HG02943 (cell line): ENCODE data around the gene ZRANB1.

Experiments
- ATAC-seq: cut with Tn5 transposase; IDR thresholded peaks from one replicate; pipeline ENCODE4 v1.9.1; 2021; ENCODE audit warnings: mild to moderate bottlenecking, low read depth, moderate library complexity; ENCODE audit not compliant: unreplicated experiment

The ZRANB1 gene

DNA sequence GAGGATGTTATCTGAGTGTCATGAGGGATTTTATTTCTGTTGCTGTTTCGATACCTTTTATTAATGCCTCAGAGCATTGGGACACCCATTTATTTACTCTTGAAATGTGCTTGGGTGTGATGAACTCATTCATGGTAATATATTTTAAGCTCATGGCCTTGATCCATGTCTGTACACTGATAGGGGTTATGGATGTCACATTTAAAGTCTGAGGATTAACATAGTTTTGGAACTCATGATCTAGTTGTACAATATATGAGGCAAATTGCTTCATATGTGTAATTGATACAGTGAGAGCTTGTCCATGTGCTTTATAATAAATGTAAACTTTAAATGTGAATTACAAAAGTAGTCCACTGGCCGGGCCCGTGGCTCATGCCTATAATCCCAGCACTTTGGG is 23.0 kb upstream of the ZRANB1 start:
- no peak for ATAC-seq

DNA sequence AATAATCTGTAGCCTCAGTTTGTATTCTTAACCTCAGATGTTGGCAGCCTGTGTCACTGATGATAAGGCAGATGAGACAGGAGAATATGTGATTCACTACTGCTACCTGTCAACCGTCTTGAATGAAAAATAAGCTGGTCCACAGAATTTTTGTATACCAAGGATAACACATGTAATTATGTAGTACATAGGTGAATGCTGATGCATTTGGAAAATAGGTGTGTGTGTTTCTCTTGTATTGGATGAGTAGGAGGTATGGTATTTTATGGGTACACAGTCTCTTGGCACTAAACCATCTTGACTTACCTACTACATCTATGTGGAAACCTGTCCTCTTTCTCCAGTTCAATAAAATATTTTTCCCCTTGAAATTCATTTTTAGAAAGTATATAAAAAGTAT is 20.7 kb upstream of the ZRANB1 start:
- ATAC-seq = no peak

DNA sequence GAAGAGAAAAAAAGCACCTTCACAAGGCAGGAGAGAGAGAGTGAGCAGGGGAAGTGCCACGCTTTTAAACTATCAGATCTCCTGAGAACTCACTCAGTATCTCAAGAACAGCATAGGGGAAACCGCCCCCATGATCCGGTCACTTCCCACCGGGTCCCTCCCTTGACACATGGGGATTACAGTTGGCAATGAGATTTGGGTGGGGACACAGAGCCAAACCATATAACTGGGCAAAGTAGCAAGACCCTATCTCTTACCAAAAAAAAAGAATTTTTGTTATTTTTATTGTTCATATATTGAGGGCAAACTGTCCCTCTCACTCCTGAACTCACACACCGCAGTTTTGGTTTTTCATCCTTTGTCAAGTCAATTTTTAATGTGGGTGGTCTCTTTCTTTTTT is 18.2 kb upstream of the ZRANB1 start:
- no peak for ATAC-seq

DNA sequence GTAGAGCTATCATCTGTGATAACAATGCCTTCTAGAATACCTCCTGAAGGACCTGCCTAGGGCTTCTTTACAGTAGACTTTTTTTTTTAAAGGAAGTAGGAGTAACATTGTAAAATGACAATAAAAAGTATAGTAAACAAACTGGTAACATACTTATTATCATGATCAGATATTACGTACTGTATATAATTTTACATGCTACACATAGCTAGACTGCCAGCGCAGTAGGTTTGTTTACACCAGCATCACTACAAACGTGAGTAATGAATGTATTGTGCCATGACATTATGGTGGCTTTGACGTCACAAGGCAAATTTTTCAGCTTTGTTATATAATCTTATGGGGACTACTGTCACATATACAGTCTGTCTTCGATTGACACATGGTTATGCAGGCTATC is 15.4 kb upstream of the ZRANB1 start:
- ATAC-seq = no peak

DNA sequence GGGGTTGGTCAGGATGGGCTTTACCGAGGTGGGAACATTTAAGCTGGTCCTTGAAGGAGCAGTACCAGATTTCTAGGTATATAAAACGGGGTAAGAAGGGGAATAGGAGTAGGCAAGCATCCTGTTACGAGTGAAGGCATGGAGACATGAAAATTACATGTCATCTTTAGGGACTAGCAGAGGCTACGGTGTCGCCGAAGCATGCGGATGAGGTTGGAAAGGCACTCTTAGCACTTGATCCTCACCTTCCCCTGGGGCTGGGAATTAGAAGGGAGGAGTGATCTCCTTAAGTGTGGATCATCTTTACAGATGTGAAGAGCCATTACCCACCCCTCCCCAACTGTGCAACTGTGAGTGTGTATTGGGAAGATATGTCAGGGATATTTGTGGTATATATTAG is 13.8 kb upstream of the ZRANB1 start:
- no peak for ATAC-seq

DNA sequence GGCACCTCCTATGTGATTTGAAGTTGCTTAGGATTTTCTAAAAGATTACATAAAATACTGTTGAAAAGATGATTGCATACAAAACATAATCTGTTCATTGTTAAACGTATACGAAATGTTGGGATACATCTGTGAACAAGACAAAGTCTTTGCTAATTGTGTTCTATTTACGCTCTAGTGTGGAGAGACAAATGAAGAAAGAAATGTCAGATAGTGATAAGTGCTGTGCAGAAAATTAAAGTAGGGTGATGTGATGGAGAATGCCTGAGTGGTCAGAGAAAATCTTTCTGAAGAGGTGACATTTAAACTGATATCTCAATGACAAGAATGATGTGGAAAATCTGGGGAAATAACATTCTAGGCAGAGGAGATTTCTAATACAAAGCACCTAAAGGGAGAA is 13.4 kb upstream of the ZRANB1 start:
- no peak for ATAC-seq

DNA sequence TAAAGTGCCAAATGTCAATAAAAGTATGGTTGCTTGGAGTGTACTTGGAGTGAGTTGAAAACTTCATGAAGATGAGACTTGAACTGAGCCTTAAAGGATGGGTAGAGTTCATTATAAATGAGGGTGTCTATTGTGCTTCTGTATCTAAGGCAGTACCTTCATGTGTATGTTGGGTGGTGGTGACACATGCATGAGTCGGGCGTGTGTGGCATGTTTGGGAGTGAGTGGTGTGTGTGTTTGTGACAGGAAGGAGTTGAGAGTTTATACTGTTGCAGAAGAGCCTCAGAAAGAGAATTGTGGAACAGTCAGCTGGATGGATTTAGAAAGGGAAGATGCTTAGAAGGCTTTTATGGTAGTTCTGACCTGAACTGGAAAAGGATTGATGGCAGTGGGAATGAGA is 6.0 kb upstream of the ZRANB1 start:
- no peak for ATAC-seq

DNA sequence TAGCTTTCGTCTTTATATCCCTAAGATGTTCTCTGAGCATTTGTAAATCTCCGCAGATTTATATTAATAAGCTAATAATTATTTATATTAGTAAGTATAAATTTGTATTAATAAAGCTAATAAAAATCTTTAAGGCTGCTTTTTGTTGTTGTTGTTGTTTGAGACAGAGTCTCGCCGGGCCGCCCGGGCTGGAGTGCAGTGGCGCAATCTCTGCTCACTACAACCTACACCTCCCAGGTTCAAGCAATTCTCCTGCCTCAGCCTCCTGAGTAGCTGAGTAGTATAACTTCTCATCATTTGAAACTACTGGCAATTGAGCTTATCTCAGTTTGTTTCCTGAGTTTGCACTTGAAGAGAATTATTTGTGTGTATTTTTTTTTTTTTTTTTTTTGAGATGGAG is 5.1 kb upstream of the ZRANB1 start:
- no peak for ATAC-seq

DNA sequence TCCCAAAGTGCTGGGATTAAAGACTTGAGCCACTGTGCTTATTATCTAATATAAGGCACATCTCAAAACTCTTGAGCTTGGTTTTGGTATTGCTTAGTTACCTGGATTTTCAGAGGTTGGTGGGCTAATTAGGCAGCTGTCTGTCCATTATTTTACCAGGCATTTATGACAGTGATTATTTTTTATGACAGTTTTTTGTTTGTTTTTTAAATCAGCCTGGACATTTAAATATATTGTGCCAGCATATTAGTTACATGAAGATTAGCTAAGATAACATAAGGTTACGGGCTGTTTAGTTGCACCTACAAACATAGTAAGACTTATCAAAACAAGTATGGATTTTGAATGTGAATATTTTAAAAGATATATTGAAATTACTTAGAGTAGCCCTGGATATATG is 2.6 kb upstream of the ZRANB1 start:
- no peak for ATAC-seq

DNA sequence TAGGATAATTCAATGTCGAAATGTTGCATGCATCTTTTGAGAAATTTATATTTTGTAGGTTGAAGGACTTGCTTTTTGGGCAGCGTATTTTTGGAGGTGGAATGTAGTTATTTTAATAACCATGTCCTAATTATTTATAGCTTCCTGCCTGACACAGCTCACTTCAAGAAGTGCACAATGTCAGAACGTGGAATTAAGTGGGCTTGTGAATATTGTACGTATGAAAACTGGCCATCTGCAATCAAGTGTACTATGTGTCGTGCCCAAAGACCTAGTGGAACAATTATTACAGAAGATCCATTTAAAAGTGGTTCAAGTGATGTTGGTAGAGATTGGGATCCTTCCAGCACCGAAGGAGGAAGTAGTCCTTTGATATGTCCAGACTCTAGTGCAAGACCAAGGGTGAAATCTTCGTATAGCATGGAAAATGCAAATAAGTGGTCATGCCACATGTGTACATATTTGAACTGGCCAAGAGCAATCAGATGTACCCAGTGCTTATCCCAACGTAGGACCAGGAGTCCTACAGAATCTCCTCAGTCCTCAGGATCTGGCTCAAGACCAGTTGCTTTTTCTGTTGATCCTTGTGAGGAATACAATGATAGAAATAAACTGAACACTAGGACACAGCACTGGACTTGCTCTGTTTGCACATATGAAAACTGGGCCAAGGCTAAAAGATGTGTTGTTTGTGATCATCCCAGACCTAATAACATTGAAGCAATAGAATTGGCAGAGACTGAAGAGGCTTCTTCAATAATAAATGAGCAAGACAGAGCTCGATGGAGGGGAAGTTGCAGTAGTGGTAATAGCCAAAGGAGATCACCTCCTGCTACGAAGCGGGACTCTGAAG is 620 bp downstream of the ZRANB1 start:
- ATAC-seq = no peak

DNA sequence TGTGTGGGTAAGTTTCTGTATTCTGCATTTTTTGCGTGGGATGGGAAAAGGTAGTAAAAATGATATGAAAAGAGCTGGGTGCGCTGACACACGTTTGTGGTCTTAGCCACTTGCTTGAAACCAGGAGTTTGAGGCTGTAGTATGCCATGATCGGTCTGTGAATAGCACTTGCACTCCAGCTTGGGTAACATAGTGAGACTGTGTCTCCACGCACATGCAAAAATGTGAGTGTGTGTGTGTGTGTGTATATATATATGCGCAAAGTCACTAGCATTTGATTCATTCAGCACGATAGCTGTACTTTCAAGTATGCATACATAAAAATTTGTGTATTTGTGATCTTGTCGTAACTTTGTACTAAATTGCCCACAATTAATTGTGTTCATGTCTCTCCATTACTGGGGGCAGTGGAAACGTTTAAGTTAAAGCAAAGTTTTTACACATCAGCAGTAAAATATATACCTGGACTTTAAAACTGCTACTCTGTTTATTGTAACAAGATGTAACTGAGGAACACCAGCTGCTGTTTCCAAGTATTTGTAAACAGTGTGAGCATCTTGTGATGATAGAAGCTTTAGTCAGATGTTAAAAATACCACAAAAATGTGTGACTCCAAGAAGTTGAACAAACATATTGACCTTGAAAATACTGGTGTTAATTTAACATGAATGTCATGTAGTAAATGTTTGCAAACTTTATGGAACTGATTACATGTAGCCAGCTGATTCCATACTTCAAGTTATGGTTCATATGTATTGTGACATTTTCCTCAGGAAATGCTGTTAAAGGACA is 1.6 kb downstream of the ZRANB1 start:
- ATAC-seq = no peak

DNA sequence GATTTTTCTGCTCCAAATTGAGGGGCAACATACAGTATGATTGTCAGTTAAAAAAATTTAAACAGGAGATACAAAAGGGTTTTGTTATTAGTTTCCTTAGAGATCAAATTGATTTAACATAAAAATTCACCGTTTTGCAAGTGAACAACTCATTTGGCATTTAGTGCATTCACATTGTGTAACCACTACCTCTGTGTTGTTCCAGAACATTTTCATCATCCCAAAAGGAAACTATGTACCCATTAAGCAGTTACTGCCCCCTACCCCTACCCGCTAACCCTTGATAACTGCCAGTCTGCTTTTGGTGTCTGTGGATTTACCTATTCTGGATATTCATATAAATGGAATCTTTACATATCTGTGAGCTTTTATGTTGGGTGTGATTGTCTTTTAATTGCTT is 3.1 kb downstream of the ZRANB1 start:
- no peak for ATAC-seq

DNA sequence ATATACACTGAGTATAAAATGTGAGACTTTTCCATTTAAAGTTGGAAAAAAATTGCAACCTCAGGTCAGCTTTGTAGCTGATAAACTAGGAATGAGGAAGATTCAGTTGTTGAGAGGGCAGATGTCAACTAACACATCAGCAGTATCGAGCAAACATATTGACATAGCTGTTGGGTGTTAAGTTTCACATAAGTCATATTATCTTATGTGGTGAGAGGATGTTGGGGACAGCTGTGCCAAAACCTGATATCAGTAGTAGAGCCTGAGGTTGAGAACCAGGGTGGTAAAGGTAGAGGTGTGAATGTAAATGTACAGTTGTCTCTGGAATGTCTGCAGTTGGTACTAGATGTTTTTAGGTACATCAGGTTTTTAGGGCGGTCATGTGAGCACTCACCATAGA is 5.0 kb downstream of the ZRANB1 start:
- no peak for ATAC-seq

DNA sequence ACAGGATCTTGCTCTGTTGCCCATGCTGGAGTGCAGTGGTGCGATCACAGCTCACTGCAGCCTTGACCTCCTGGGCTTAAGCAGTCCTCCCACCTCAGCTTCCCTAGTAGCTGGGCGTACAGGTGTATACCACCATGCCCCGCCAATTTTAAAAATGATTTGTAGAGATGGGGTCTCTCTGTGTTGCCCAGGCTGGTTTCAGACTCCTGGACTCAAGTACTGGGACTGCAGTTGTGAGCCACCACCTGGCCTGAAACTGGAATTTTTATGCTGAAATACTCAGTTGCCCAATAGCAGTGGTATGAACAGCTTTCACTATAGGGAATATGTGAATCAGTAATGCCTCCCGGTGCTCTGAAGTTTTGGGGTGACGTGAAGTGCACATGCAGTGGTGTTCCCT is 7.6 kb downstream of the ZRANB1 start:
- no peak for ATAC-seq

DNA sequence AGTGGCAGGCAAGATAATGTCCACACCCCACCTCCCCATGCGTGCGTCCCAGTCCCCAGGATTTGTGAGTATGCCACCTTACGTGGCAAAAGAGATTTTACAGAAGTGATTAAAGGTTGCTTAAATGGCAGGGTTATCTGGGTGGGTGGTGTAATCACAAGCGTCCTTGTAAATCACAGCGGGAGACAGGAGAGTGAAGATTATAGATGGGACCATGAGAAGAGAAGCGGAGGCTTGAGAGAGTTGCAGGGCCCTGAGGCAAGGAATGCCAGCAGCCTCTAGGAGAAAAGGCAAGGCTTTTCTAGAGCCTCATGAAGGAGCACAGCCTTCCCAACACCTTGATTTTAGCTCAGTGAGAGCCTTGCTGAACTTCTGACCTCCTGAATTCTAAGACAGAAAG is 10.2 kb downstream of the ZRANB1 start:
- ATAC-seq = no peak

DNA sequence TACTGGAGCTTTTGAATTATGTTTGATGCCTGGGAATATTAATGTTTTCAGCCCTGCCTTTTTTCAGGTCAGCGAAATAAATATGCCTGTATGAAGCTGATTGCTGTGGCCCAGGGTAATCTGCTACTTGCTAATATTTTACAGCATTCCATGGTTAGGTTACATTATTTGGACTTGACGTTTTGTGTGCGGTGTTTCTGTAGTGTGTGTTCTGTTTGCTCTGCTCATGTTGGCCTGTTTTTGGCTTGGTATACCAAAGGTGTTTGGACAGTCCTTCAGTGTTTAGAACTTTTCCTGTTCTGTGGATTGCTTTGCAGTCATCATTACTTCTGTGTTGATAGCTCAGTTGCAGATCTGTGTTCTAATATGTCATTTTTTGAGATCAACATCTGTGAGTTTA is 11.5 kb downstream of the ZRANB1 start:
- ATAC-seq = no peak

DNA sequence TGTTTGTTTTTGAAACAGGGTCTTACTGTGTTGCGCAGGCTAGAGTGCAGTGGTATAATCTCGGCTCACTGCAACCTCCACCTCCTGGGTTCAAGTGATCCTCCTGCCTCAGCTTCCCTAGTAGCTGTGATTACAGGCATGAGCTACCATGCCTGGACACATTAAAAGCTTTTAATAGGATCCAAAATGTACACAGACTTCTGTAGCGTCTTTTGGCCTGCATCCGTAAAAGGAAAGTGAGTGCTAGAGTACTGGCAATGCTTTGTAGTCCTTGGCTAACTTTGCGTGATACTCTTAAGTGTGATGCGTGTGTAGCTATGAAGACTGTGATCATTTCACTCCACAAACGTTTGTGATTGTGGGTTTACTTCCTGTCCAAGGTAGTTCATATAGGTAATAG is 13.3 kb downstream of the ZRANB1 start:
- no peak for ATAC-seq

DNA sequence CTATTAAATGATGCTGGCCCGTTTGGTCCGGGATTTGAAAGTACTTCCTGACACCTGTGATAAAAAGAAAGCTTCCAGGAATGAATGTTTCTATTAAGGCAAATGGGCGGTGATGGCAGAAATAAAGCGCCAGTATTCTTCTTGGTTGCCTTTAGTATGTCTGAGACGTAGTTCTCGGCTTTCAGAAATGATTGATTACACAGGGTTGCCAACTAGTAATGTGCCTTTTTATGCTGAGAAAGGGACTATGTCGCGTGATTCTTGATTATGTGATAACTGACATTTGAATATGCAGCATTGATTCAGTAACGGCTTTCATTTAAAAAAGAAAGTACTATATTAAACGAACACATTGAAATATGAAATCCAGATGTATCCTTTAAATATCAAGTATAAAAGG is 13.9 kb downstream of the ZRANB1 start:
- no peak for ATAC-seq

DNA sequence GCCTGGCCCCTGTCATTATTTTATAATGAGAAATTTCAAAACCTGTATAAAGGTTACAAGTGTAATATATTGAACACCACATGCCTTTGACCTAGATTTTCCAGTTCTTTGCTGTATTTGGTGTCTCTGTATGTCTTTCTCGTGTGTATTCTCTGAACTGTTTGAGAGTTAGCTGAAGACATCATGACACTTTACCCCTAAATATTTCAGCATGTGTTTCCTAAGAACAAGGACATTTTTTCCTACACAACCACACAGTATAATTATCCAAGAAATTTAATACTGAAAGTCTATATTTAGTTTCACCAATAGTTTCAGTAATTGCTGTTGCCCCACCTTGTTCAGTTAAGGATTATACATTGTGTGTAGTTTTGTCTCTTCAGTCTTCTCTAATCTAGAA is 14.8 kb downstream of the ZRANB1 start:
- no peak for ATAC-seq

DNA sequence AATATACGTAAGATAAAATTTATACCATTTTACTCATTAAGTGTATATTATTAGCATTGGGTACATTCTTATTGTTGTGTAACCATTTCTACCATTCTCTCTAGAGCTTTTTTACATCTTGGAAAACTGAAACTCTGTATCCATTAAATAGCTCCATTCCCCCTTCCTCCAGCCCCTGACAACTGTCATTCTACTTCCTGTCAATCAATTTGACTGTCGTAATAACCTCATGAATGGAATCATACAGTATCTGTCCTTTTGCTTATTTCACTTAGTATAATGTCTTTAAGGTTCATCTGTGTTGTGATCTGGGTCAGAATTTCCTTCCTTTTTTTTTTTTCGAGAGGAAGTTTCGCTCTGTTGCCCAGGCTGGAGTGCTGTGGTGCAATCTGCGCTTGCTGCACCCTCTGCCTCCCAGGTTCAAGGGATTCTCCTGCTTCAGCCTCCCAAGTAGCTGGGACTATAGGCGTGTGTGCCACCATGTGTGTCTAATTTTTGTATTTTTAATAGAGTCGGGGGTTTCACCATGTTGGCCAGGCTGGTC is 15.6 kb downstream of the ZRANB1 start:
- no peak for ATAC-seq

DNA sequence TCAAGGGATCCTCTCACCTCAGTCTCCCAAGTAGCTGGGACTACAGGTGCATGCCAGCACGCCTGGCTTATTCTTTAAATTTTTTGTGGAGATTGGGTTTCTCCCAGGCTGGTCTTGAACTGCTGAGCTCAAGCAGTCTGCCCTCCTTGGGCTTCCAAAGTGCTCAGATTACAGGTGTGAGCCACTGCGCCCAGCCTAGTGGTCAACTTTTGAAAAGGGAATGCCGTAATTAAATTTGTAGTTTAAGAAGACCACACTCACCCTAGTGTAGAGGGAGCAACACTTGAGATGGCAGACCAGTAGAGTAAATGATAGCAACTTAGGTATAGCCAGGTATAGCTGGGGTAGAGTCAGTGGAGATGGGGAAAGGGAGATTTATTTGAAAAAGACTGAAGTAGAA is 17.6 kb downstream of the ZRANB1 start:
- ATAC-seq = no peak

DNA sequence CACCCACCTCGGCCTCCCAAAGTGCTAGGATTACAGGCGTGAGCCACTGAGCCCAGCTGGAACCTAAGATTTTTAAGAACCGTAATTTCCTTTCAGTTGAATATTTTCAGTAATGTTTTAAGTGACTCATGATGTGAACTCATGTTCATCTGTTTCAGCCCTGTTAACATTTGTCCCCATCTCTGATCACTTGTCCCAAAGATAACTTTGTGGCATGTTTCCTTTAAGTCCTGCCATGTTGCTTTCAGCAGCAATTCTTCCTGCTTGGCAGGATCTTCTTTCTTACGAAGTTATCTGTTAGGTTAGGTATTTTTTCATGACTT is 19.3 kb downstream of the ZRANB1 start:
- ATAC-seq = no peak
